GM23248 (cell line): ENCODE measurements around the gene FAM174B. TPM values are rescaled to one million over a fixed set of nuclear protein-coding genes. Genes with fewer than 3 reads are reported as not detected.

Source experiments
- DNase-seq: peaks from one replicate; pipeline ENCODE4 v3.0.0-alpha.2; 2015
- H2AFZ ChIP-seq: fragments of 200-600 bp; sonication (generic); 2 replicates; pipeline ENCODE4 v1.6.1; 2016; ENCODE audit warnings: antibody characterized with exemption
- H3F3A ChIP-seq: fragments of 200-600 bp; sonication (generic); 2 replicates; pipeline ENCODE4 v1.6.1; 2016; ENCODE audit warnings: mild to moderate bottlenecking, antibody characterized with exemption, mixed run types; ENCODE audit not compliant: insufficient read depth
- H3K27ac ChIP-seq: fragments of 200-600 bp; sonication (generic); 2 replicates; pipeline ENCODE4 v1.5.1; 2016; ENCODE audit warnings: mild to moderate bottlenecking
- H3K27me3 ChIP-seq: fragments of 200-600 bp; sonication (generic); replicated peaks from 2 replicates; pipeline ENCODE4 v1.6.1; 2016; ENCODE audit warnings: mild to moderate bottlenecking; ENCODE audit not compliant: insufficient read depth
- H3K36me3 ChIP-seq: fragments of 200-600 bp; sonication (generic); 2 replicates; pipeline ENCODE4 v1.6.1; 2016; ENCODE audit warnings: low read depth, mild to moderate bottlenecking
- H3K4me1 ChIP-seq: fragments of 200-600 bp; sonication (generic); 2 replicates; pipeline ENCODE4 v1.6.1; 2016; ENCODE audit warnings: mild to moderate bottlenecking; ENCODE audit not compliant: insufficient read depth
- H3K4me2 ChIP-seq: fragments of 200-600 bp; sonication (generic); one replicate; pipeline ENCODE4 v1.6.1; 2016; ENCODE audit warnings: mild to moderate bottlenecking; ENCODE audit not compliant: unreplicated experiment
- H3K4me3 ChIP-seq: fragments of 200-600 bp; sonication (generic); 2 replicates; pipeline ENCODE4 v1.5.1; 2016; ENCODE audit warnings: mild to moderate bottlenecking
- H3K79me2 ChIP-seq: fragments of 200-600 bp; sonication (generic); 2 replicates; pipeline ENCODE4 v1.6.1; 2016; ENCODE audit warnings: mild to moderate bottlenecking; ENCODE audit not compliant: insufficient read depth
- H3K9ac ChIP-seq: fragments of 200-600 bp; sonication (generic); 2 replicates; pipeline ENCODE4 v1.6.1; 2016; ENCODE audit warnings: mild to moderate bottlenecking
- H3K9me2 ChIP-seq: fragments of 200-600 bp; sonication (generic); 2 replicates; pipeline ENCODE4 v1.6.1; 2016; ENCODE audit warnings: mixed run types, mild to moderate bottlenecking, moderate library complexity; ENCODE audit not compliant: insufficient read depth
- H3K9me3 ChIP-seq: fragments of 200-600 bp; sonication (generic); one replicate; pipeline ENCODE4 v1.6.1; 2017; ENCODE audit warnings: low read depth
- H4K20me1 ChIP-seq: fragments of 200-600 bp; sonication (generic); 2 replicates; pipeline ENCODE4 v1.6.0; 2016; ENCODE audit not compliant: insufficient read depth
- EZH2 ChIP-seq: fragments of 200-600 bp; sonication (generic); IDR thresholded peaks from 2 replicates; pipeline ENCODE4 v1.6.1; 2018; ENCODE audit warnings: antibody characterized with exemption, mild to moderate bottlenecking; ENCODE audit not compliant: insufficient read depth, poor library complexity, severe bottlenecking
- EZH2phosphoT487 ChIP-seq: fragments of 200-600 bp; sonication (generic); IDR thresholded peaks from 2 replicates; pipeline ENCODE4 v1.6.1; 2018; ENCODE audit warnings: antibody characterized with exemption, moderate library complexity, mild to moderate bottlenecking, low read depth; ENCODE audit not compliant: insufficient read depth
- WGBS, 2 experiments: methylation state at CpG; one replicate each; pipeline ENCODE4 v1.1.6; 2015 to 2017; ENCODE audit warnings: low lambda C conversion rate in 2 of 2, low coverage in 1 of 2; ENCODE audit errors: missing lambda C conversion rate in 2 of 2; 5-methylcytosine and 5-hydroxymethylcytosine counted together
- in situ Hi-C: fragments of 300-500 bp; cut with MboI; formaldehyde crosslinking; loops from 2 replicates; pipeline ENCODE4 v1.15.0; 2020
- polyA plus RNA-seq: library from polyadenylated mRNA; unstranded; fragments of >200 nt; fragmentation: Nextera tagmentation; extraction: Ambion mirVana; gene quantifications from 2 replicates; pipeline ENCODE4 v1.2.1, GENCODE V29; 2016
- total RNA-seq: library from RNA; depleted of rRNA; stranded (reverse); fragments of >200 nt; shearing (Covaris generic); gene quantifications from 2 replicates; pipeline ENCODE4 v1.2.3, GENCODE V29; 2014

The FAM174B gene
- total and polyA plus RNA-seq, 2 experiments from 2014 or later: 1.8 to 4.4 TPM

GRCh38 chr15:92600856-92601255 lies 54.7 kb downstream of the FAM174B start:
- H3K9ac ChIP-seq: no peak overlapping the region
- no peak overlapping the region for H3K27ac ChIP-seq
- H3K27me3 ChIP-seq: no peaks in the 10 kb centered on the region
- no peaks in the 10 kb centered on the region for H3K9me2 ChIP-seq
- DNase-seq: no peak
- no peaks in the 10 kb centered on the region for H3K4me1 ChIP-seq
- 34 to 45% methylated on average over 3 of the region's 3 CpGs for WGBS, 2 experiments
- H2AFZ ChIP-seq: no peak overlapping the region
- no peaks in the 10 kb centered on the region for H4K20me1 ChIP-seq
- no peak overlapping the region for H3K4me3 ChIP-seq
- H3K9me3 ChIP-seq: no peaks in the 10 kb centered on the region
- TF ChIP-seq EZH2phosphoT487: no peak
- no peak for TF ChIP-seq EZH2
- no peak overlapping the region for H3K4me2 ChIP-seq
- H3K36me3 ChIP-seq: no peaks in the 10 kb centered on the region
- H3F3A ChIP-seq: no peaks in the 10 kb centered on the region
- in situ Hi-C loops: no loop called here
- no peaks in the 10 kb centered on the region for H3K79me2 ChIP-seq

- Histone ChIP-seq H3K4me1 (no peaks in the 10 kb centered on the region), H3K4me2 (no peak overlapping the region), H3K27me3 (0 out of 2 replicates have a peak, but pooled peaks cover 1% of the 10 kb centered on the region), H3K79me2 (no peaks in the 10 kb centered on the region), H3K27ac (no peak overlapping the region), H4K20me1 (no peaks in the 10 kb centered on the region), H3K4me3 (no peak overlapping the region), H3K9me2 (no peaks in the 10 kb centered on the region), H2AFZ (no peak overlapping the region), H3F3A (no peaks in the 10 kb centered on the region), H3K9me3 (no peaks in the 10 kb centered on the region), H3K36me3 (no peaks in the 10 kb centered on the region), H3K9ac (no peak overlapping the region)
- in situ Hi-C loops: no loop called here
- peak; percentile 48 for DNase-seq
- TF ChIP-seq EZH2 (no peak), EZH2phosphoT487 (no peak)
- 23 to 24% methylated on average over 4 of the region's 4 CpGs for WGBS, 2 experiments
Measured at GRCh38 chr15:92599394-92599970, 56.1 kb downstream of the FAM174B start.

DNA sequence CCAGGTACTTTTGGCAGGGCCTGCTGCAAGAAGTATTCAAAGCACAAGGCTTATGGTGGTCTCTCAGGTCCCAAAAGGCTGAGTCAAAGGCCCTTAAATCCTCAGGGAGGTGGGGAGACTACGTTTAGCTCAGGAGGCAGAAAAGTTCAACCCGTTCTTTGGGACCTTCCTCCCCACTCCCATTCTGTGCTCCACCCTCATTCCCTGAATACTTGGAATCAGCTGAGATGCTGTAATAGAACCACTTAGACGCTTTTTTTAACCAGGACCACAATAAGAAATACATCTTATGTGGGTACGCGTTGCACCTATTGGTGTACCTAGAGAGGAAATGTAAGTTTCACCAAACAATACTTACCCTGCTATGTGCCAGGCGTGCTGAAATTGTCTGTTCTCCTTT lies 58.0 kb downstream of the FAM174B start:
- 60 to 61% methylated on average over 6 of the region's 6 CpGs for WGBS, 2 experiments
- Histone ChIP-seq H3K79me2 (no peaks in the 10 kb centered on the region), H3K9me3 (no peaks in the 10 kb centered on the region), H3K27me3 (0 out of 2 replicates have a peak, but pooled peaks cover 8% of the 10 kb centered on the region), H3K27ac (no peak overlapping the region), H4K20me1 (no peaks in the 10 kb centered on the region), H3K9me2 (no peaks in the 10 kb centered on the region), H3F3A (no peaks in the 10 kb centered on the region), H3K4me3 (no peak overlapping the region), H2AFZ (no peak overlapping the region), H3K9ac (no peak overlapping the region), H3K4me2 (no peak overlapping the region), H3K4me1 (no peaks in the 10 kb centered on the region), H3K36me3 (no peaks in the 10 kb centered on the region)
- DNase-seq: no peak
- in situ Hi-C loops: no loop called here
- TF ChIP-seq EZH2: no peak
- no peak for TF ChIP-seq EZH2phosphoT487

DNA sequence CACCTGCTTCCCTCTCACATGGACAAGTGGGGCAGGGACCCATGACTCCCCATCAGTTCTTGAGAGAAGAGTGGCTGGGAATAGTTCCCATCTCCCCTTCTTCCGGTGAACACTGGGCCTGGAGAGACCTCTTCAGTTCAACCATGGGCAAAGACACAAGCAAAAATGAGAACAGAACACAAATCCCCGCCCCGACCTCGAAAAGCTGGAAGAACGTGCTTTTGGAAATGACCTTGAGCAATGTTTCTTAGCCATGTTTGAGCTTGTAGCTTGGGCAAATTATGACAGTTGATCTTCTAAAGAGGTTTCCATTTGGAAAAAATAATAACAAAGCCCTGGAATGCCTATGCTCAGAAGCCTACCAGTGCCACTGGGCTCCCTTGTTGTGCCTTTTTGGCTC lies 59.0 kb downstream of the FAM174B start:
- no peaks in the 10 kb centered on the region for H3K4me1 ChIP-seq
- no peak overlapping the region for H3K4me3 ChIP-seq
- no peak overlapping the region for H3K9ac ChIP-seq
- H2AFZ ChIP-seq: no peak overlapping the region
- no peaks in the 10 kb centered on the region for H3K9me2 ChIP-seq
- H3K9me3 ChIP-seq: no peaks in the 10 kb centered on the region
- TF ChIP-seq EZH2: no peak
- no peaks in the 10 kb centered on the region for H4K20me1 ChIP-seq
- no peaks in the 10 kb centered on the region for H3K79me2 ChIP-seq
- no peaks in the 10 kb centered on the region for H3F3A ChIP-seq
- H3K36me3 ChIP-seq: no peaks in the 10 kb centered on the region
- in situ Hi-C loops: no loop called here
- WGBS, 2 experiments: 72 to 73% methylated on average over 5 of the region's 5 CpGs
- H3K4me2 ChIP-seq: no peak overlapping the region
- H3K27me3 ChIP-seq: 0 out of 2 replicates have a peak, but pooled peaks cover 8% of the 10 kb centered on the region
- DNase-seq: no peak
- H3K27ac ChIP-seq: no peak overlapping the region
